GM18870 (cell line): Measurements from ENCODE around the gene BPIFB6.

Source experiments
- ATAC-seq: cut with Tn5 transposase; IDR thresholded peaks from one replicate; pipeline ENCODE4 v1.9.1; 2021; ENCODE audit warnings: moderate library complexity; ENCODE audit not compliant: unreplicated experiment

The BPIFB6 gene

GRCh38 chr20:33000802-33001466 lies 30.5 kb upstream of the BPIFB6 start:
- ATAC-seq: no peak

GRCh38 chr20:33002087-33002808 lies 29.2 kb upstream of the BPIFB6 start:
- ATAC-seq: no peak

GRCh38 chr20:33004141-33004751 lies 27.2 kb upstream of the BPIFB6 start, which contains the start of gene SUN5:
Gene SUN5, minus strand, starts transcription at chr20:33004433. Its CDS starts 93 bp downstream, at chr20:33004340.
- no peak for ATAC-seq

- ATAC-seq: no peak
Observed at GRCh38 chr20:33005132-33005566, 26.3 kb upstream of the BPIFB6 start.

GRCh38 chr20:33005908-33006775 lies 25.3 kb upstream of the BPIFB6 start:
- no peak for ATAC-seq

- ATAC-seq: no peak
Observed at GRCh38 chr20:33006776-33007375, 24.6 kb upstream of the BPIFB6 start.

- ATAC-seq: no peak
Observed at GRCh38 chr20:33007376-33008335, 23.8 kb upstream of the BPIFB6 start, which contains the start of gene BPIFB2. Gene BPIFB2, plus strand, starts transcription at chr20:33007704. Its CDS starts 871 bp downstream, at chr20:33008575.

- ATAC-seq: no peak
Observed at GRCh38 chr20:33008336-33009213, 22.9 kb upstream of the BPIFB6 start.

- no peak for ATAC-seq
Observed at GRCh38 chr20:33009214-33010132, 22.0 kb upstream of the BPIFB6 start.

GRCh38 chr20:33010133-33010504 lies 21.3 kb upstream of the BPIFB6 start:
- ATAC-seq: no peak

- ATAC-seq: no peak
Observed at GRCh38 chr20:33010674-33011449, 20.6 kb upstream of the BPIFB6 start.

GRCh38 chr20:33012327-33013189 lies 18.9 kb upstream of the BPIFB6 start:
- no peak for ATAC-seq

GRCh38 chr20:33013701-33014326 lies 17.6 kb upstream of the BPIFB6 start:
- ATAC-seq: no peak

GRCh38 chr20:33014336-33015113 lies 16.9 kb upstream of the BPIFB6 start:
- ATAC-seq: no peak
